ENCODE measurements around the gene PRKACB. TPM values are rescaled to one million over a fixed set of nuclear protein-coding genes. Genes with fewer than 3 reads are reported as not detected.

The PRKACB gene
- total and polyA plus RNA-seq, 4 donors, result 5.9 to 18.2 (median 8.9) TPM

- TF ChIP-seq HNF4G (IDR thresholded peaks at IDR 0.05) (no peak), YY1 (IDR thresholded peaks at IDR 0.05) (no peak), EGR1 (IDR thresholded peaks at IDR 0.05; ENCODE audit: low read depth in 2 of 2) (no peak), NR2F2 (IDR thresholded peaks at IDR 0.05) (no peak)
- no peaks in the 10 kb centered on the region for H3K36me3 ChIP-seq (ENCODE audit: control insufficient read depth in 4 of 4, insufficient read depth in 3 of 4, low read depth in 1 of 4, low read length in 3 of 4)
- DNase-seq (ENCODE audit: low spot score), result no peak
- no peak overlapping the region for H3K27ac ChIP-seq (ENCODE audit: low read depth in 1 of 2, low read length in 2 of 2)
- no peak overlapping the region for H3K4me3 ChIP-seq (ENCODE audit: low read depth in 1 of 3, low read length in 3 of 3)
- no peaks in the 10 kb centered on the region for H3K9me3 ChIP-seq (ENCODE audit: control insufficient read depth in 4 of 4, low read length in 3 of 4)
- no peaks in the 10 kb centered on the region for H3K27me3 ChIP-seq (ENCODE audit: control insufficient read depth in 4 of 4, insufficient read depth in 4 of 4, low read length in 3 of 4)
- H3K9ac ChIP-seq (ENCODE audit: low read depth in 1 of 2, low read length in 2 of 2), result no peak overlapping the region
- no peaks in the 10 kb centered on the region for H3K4me1 ChIP-seq (ENCODE audit: control insufficient read depth in 4 of 4, insufficient read depth in 4 of 4, low read length in 3 of 4)
- 90% methylated on average over 2 of the region's 2 CpGs for WGBS
Measured at GRCh38 chr1:84171481-84171880, 27.4 kb downstream of the PRKACB start.

DNA sequence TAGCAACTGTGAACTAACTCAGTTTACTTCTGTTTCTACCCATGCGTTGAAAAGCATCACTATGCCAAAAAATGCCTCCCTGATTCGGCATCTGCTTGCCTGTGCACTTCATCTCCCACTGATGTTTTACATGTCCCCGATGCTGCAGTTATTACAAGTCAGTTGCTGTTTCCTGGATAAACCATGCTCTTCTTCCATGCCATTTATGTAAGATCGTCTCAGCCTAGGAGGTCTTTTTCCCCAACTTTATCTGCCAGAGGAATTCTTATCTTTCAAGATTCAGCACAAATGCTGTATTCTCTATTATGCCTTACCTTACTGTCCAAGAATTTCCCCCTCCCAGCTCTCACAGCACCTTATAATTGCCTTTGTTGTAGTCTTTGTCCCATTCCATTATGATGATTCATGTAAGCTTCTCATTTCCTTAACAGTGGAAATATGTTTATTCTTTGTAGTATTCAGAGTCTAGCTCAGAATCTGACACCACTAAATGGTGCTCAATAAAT is 30.0 kb downstream of the PRKACB start:
- H3K36me3 ChIP-seq (ENCODE audit: control insufficient read depth in 4 of 4, insufficient read depth in 3 of 4, low read depth in 1 of 4, low read length in 3 of 4), result no peaks in the 10 kb centered on the region
- TF ChIP-seq GABPA (IDR thresholded peaks at IDR 0.05 in 1 of 2, conservative IDR thresholded peaks at IDR 0.05 in 1 of 2), result no peak
- TF ChIP-seq HNF4G (IDR thresholded peaks at IDR 0.05), result no peak
- no peak for TF ChIP-seq YY1 (IDR thresholded peaks at IDR 0.05)
- no peak for TF ChIP-seq NR2F2 (IDR thresholded peaks at IDR 0.05)
- TF ChIP-seq JUND (IDR thresholded peaks at IDR 0.05), result no peak
- no peak for TF ChIP-seq REST (IDR thresholded peaks at IDR 0.05)
- TF ChIP-seq ZBTB33 (IDR thresholded peaks at IDR 0.05), result no peak
- TF ChIP-seq, protein P1, sequence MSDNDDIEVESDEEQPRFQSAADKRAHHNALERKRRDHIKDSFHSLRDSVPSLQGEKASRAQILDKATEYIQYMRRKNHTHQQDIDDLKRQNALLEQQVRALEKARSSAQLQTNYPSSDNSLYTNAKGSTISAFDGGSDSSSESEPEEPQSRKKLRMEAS (IDR thresholded peaks at IDR 0.05), result no peak
- TF ChIP-seq ATF3 (IDR thresholded peaks at IDR 0.05), result no peak
- TF ChIP-seq TAF1 (conservative IDR thresholded peaks at IDR 0.05), result no peak
- no peak for TF ChIP-seq RAD21 (IDR thresholded peaks at IDR 0.05)
- TF ChIP-seq HNF4A (conservative IDR thresholded peaks at IDR 0.05), result no peak
- no peak for TF ChIP-seq CTCF (IDR thresholded peaks at IDR 0.05; ENCODE audit: low read depth, low read length, missing input control)
- no peak for TF ChIP-seq FOXA2 (IDR thresholded peaks at IDR 0.05)
- TF ChIP-seq EGR1 (IDR thresholded peaks at IDR 0.05; ENCODE audit: low read depth in 2 of 2), result no peak
- TF ChIP-seq FOXA1 (IDR thresholded peaks at IDR 0.05), result no peak
- no peak for TF ChIP-seq RXRA (IDR thresholded peaks at IDR 0.05)
- TF ChIP-seq SP1 (IDR thresholded peaks at IDR 0.05), result no peak
- 88% methylated on average over 4 of the region's 4 CpGs for WGBS
- H3K4me1 ChIP-seq (ENCODE audit: control insufficient read depth in 4 of 4, insufficient read depth in 4 of 4, low read length in 3 of 4), result no peaks in the 10 kb centered on the region
- no peaks in the 10 kb centered on the region for H3K27me3 ChIP-seq (ENCODE audit: control insufficient read depth in 4 of 4, insufficient read depth in 4 of 4, low read length in 3 of 4)
- H3K4me3 ChIP-seq (ENCODE audit: low read depth in 1 of 3, low read length in 3 of 3), result no peak overlapping the region
- DNase-seq (ENCODE audit: low spot score), result no peak
- no peaks in the 10 kb centered on the region for H3K9me3 ChIP-seq (ENCODE audit: control insufficient read depth in 4 of 4, low read length in 3 of 4)
- no peak overlapping the region for H3K27ac ChIP-seq (ENCODE audit: low read depth in 1 of 2, low read length in 2 of 2)
- H3K9ac ChIP-seq (ENCODE audit: low read depth in 1 of 2, low read length in 2 of 2), result no peak overlapping the region
